ENCODE results near the gene PDZK1IP1. TPM values are rescaled to one million over a fixed set of nuclear protein-coding genes. Genes with fewer than 3 reads are reported as not detected.
A peak's percentile ranks its signal among the peaks of the same experiment; 100 is the strongest.

The PDZK1IP1 gene
- total and polyA plus RNA-seq, 2 of the 13 experiments (the other 11 are each of a cell fraction or from before 2014, with no cell fraction given), result 0.24 to 1.6 TPM

DNA sequence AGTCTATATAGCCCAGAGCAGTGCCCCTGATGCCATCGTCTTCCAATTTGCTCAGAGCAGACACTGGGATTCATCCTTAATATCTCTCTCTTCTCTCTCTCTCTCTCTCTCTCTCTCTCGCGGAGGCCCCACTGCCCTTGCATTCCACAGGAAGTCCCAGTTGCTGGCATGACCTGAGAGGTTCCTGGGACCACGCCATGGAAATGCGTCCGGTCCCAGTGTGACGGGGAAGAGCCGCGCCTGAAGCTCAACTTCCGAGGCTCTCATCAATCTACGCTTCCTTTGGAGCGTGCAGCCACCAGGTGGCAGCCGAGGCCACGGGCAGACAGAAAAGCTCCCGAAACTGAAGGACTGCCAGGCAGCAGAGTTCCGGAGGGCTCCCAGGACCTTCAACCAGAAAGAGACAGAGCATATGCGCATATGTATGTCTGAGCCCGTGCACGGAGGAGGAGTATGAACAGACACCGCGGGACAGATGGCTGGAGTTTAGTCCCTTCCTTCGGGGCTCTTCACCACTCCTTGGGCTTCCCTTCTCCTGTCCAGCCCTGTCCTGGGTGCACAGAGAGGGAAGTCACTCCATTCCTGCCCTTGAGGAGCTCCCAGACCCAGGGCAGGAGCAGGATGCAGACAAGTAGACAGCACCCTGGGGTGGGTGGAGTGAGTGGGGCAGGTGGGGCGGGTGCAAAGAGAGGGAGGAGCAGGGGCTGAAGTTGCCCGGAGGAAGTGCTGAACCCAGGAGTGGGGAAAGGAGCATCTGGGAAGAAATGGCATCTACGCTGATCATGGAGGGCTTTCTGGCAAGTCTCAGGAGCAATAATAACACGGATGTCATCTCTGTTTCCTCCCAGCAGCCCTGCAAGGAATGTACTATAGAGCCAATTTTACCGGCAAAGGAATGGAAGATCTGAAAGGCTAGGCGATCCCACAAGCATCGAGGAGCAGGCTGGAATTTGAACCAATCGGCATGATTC is 10.5 kb downstream of the PDZK1IP1 start (continued):
- TF ChIP-seq ZNF205 (CRISPR knock-in tag; IDR thresholded peaks at IDR 0.05) (peak; percentile 65; the same call in 1 of the 2 replicates), ATF1 (CRISPR knock-in tag; IDR thresholded peaks at IDR 0.05) (peak; percentile 95), NR1H2 (CRISPR knock-in tag; IDR thresholded peaks at IDR 0.05; ENCODE audit: borderline replicate concordance, low read depth) (no peak), CBX2 (IDR thresholded peaks at IDR 0.05; ENCODE audit: low read depth, low read length) (no peak), CBX2 (CRISPR knock-in tag; IDR thresholded peaks at IDR 0.05; ENCODE audit: low read depth) (no peak), TOPORS (CRISPR knock-in tag; IDR thresholded peaks at IDR 0.05) (no peak), CHD4 (IDR thresholded peaks at IDR 0.05; ENCODE audit: borderline replicate concordance, low read length) (no peak), ELF3 (CRISPR knock-in tag; IDR thresholded peaks at IDR 0.05) (peak; percentile 77), GATA4 (IDR thresholded peaks at IDR 0.05; ENCODE audit: borderline replicate concordance, low read depth) (no peak; the same call in 1 of the 2 replicates), KDM3A (CRISPR knock-in tag; IDR thresholded peaks at IDR 0.05; ENCODE audit: low read depth) (no peak), ZNF672 (CRISPR knock-in tag; IDR thresholded peaks at IDR 0.05) (no peak), JUN (CRISPR knock-in tag; IDR thresholded peaks at IDR 0.05) (no peak), PCBP1 (IDR thresholded peaks at IDR 0.05; ENCODE audit: borderline replicate concordance, low read depth, low read length) (peak; percentile 50; the same call in 1 of the 2 replicates), POLR2AphosphoS5 (IDR thresholded peaks at IDR 0.05; ENCODE audit: low read depth, low read length) (peak; percentile 33; the same call in 1 of the 2 replicates), ZNF337 (CRISPR knock-in tag; IDR thresholded peaks at IDR 0.05; ENCODE audit: borderline replicate concordance, low read depth) (no peak), KLF9 (CRISPR knock-in tag; IDR thresholded peaks at IDR 0.05; ENCODE audit: low read depth) (no peak), ZNF772 (CRISPR knock-in tag; IDR thresholded peaks at IDR 0.05) (no peak)
- TF ChIP-seq, protein P1, sequence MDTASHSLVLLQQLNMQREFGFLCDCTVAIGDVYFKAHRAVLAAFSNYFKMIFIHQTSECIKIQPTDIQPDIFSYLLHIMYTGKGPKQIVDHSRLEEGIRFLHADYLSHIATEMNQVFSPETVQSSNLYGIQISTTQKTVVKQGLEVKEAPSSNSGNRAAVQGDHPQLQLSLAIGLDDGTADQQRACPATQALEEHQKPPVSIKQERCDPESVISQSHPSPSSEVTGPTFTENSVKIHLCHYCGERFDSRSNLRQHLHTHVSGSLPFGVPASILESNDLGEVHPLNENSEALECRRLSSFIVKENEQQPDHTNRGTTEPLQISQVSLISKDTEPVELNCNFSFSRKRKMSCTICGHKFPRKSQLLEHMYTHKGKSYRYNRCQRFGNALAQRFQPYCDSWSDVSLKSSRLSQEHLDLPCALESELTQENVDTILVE (CRISPR knock-in tag; IDR thresholded peaks at IDR 0.05), result peak; percentile 43; the same call in 1 of the 2 replicates
- TF ChIP-seq, protein P2, sequence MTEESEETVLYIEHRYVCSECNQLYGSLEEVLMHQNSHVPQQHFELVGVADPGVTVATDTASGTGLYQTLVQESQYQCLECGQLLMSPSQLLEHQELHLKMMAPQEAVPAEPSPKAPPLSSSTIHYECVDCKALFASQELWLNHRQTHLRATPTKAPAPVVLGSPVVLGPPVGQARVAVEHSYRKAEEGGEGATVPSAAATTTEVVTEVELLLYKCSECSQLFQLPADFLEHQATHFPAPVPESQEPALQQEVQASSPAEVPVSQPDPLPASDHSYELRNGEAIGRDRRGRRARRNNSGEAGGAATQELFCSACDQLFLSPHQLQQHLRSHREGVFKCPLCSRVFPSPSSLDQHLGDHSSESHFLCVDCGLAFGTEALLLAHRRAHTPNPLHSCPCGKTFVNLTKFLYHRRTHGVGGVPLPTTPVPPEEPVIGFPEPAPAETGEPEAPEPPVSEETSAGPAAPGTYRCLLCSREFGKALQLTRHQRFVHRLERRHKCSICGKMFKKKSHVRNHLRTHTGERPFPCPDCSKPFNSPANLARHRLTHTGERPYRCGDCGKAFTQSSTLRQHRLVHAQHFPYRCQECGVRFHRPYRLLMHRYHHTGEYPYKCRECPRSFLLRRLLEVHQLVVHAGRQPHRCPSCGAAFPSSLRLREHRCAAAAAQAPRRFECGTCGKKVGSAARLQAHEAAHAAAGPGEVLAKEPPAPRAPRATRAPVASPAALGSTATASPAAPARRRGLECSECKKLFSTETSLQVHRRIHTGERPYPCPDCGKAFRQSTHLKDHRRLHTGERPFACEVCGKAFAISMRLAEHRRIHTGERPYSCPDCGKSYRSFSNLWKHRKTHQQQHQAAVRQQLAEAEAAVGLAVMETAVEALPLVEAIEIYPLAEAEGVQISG (CRISPR knock-in tag; IDR thresholded peaks at IDR 0.05), result peak; percentile 54
- TF ChIP-seq, protein P3, sequence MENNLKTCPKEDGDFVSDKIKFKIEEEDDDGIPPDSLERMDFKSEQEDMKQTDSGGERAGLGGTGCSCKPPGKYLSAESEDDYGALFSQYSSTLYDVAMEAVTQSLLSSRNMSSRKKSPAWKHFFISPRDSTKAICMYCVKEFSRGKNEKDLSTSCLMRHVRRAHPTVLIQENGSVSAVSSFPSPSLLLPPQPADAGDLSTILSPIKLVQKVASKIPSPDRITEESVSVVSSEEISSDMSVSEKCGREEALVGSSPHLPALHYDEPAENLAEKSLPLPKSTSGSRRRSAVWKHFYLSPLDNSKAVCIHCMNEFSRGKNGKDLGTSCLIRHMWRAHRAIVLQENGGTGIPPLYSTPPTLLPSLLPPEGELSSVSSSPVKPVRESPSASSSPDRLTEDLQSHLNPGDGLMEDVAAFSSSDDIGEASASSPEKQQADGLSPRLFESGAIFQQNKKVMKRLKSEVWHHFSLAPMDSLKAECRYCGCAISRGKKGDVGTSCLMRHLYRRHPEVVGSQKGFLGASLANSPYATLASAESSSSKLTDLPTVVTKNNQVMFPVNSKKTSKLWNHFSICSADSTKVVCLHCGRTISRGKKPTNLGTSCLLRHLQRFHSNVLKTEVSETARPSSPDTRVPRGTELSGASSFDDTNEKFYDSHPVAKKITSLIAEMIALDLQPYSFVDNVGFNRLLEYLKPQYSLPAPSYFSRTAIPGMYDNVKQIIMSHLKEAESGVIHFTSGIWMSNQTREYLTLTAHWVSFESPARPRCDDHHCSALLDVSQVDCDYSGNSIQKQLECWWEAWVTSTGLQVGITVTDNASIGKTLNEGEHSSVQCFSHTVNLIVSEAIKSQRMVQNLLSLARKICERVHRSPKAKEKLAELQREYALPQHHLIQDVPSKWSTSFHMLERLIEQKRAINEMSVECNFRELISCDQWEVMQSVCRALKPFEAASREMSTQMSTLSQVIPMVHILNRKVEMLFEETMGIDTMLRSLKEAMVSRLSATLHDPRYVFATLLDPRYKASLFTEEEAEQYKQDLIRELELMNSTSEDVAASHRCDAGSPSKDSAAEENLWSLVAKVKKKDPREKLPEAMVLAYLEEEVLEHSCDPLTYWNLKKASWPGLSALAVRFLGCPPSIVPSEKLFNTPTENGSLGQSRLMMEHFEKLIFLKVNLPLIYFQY (CRISPR knock-in tag; IDR thresholded peaks at IDR 0.05; ENCODE audit: borderline replicate concordance), result no peak
- TF ChIP-seq, protein P4, sequence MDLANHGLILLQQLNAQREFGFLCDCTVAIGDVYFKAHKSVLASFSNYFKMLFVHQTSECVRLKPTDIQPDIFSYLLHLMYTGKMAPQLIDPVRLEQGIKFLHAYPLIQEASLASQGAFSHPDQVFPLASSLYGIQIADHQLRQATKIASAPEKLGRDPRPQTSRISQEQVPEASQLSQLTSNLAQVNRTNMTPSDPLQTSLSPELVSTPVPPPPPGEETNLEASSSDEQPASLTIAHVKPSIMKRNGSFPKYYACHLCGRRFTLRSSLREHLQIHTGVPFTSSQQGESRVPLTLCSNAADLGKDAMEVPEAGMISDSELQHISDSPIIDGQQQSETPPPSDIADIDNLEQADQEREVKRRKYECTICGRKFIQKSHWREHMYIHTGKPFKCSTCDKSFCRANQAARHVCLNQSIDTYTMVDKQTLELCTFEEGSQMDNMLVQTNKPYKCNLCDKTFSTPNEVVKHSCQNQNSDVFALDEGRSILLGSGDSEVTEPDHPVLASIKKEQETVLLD (CRISPR knock-in tag; IDR thresholded peaks at IDR 0.05; ENCODE audit: low read depth), result no peak

Measured in HepG2 (cell line).